Measurements from ENCODE around the gene GALM.

Gene GALM

DNA sequence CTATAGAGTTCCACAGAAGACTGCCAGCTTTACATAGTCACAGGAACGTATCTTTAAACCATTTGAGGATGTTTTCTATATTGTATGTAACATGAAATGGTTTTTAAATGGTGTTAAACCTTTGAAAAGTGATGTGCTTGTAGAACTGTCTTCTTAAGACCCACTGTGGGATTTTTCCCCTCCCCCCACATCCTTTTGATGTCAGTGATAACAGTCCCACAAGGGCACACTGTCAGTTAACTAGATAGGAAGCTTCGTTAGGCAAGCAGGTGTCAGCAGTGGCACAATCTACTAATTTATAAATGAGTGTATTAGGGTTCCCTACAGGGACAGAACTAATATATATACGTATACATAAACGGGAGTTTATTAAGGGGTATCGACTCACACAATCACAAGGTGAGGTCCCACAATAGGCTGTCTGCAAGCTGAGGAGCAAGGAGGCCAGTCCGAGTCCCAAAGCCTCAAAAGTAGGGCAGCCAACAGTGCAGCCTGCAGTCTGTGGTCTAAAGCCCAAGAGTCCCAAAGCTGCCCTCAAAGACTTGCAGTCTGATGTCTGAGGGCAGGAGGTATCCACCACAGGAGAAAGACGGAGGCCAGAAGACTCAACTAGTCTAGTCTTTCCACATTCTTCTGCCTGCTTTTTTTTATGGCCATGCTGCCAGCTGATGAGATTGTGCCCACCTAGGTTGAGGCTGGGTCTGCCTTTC lies 39.4 kb upstream of the GALM start:
- Histone ChIP-seq H3K27me3 (ENCODE audit: control insufficient read depth, low read length) (peaks cover 47% of the 10 kb centered on the region), H3K27ac (ENCODE audit: low read depth, low read length) (no peak overlapping the region), H3K4me1 (ENCODE audit: control insufficient read depth, low read length) (peaks cover 15% of the 10 kb centered on the region), H3F3A (ENCODE audit: control insufficient read depth, insufficient read depth) (peaks cover 6% of the 10 kb centered on the region; the same call in 1 of the 2 replicates), H3K9me3 (ENCODE audit: control insufficient read depth, insufficient read depth, low read length) (no peaks in the 10 kb centered on the region), H3K4me2 (ENCODE audit: low read length) (no peak overlapping the region), H3K79me2 (ENCODE audit: control insufficient read depth, low read length) (no peaks in the 10 kb centered on the region), H4K20me1 (ENCODE audit: control insufficient read depth, insufficient read depth, low read depth, low read length) (no peaks in the 10 kb centered on the region), H3K9me2 (replicated peaks; ENCODE audit: control insufficient read depth, low read length) (no peaks in the 10 kb centered on the region), H3K36me3 (ENCODE audit: control insufficient read depth, low read length) (no peaks in the 10 kb centered on the region), H3K4me3 (ENCODE audit: low read length) (no peak overlapping the region)
- TF ChIP-seq, protein P1, sequence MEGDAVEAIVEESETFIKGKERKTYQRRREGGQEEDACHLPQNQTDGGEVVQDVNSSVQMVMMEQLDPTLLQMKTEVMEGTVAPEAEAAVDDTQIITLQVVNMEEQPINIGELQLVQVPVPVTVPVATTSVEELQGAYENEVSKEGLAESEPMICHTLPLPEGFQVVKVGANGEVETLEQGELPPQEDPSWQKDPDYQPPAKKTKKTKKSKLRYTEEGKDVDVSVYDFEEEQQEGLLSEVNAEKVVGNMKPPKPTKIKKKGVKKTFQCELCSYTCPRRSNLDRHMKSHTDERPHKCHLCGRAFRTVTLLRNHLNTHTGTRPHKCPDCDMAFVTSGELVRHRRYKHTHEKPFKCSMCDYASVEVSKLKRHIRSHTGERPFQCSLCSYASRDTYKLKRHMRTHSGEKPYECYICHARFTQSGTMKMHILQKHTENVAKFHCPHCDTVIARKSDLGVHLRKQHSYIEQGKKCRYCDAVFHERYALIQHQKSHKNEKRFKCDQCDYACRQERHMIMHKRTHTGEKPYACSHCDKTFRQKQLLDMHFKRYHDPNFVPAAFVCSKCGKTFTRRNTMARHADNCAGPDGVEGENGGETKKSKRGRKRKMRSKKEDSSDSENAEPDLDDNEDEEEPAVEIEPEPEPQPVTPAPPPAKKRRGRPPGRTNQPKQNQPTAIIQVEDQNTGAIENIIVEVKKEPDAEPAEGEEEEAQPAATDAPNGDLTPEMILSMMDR (IDR thresholded peaks at IDR 0.05; ENCODE audit: low read depth, low read length, poor library complexity, severe bottlenecking): no peak

DNA sequence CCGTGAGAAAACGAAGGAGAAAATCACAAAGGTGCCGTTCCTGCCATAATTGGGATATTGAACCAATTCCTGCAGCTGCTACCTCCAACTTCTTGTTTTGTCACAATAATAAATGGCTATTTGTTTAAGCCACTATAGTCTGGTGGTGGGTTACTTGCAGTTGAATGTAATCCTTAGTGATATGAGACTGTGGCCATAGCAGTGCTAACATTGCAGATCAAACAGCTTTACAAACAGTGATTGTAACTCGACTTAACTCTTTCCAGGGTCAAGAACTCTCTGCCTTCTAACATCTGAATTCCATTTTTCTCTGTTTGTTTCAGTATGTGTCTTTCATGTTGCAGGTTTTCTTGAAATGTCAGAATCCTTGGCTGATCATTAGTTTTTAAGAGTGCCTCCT lies 38.5 kb upstream of the GALM start:
- Histone ChIP-seq H3K27ac (ENCODE audit: low read depth, low read length) (no peak overlapping the region), H3K4me3 (ENCODE audit: low read length) (no peak overlapping the region), H3K4me1 (ENCODE audit: control insufficient read depth, low read length) (peaks cover 7% of the 10 kb centered on the region), H3K9me3 (ENCODE audit: control insufficient read depth, insufficient read depth, low read length) (no peaks in the 10 kb centered on the region), H3K9me2 (replicated peaks; ENCODE audit: control insufficient read depth, low read length) (no peaks in the 10 kb centered on the region), H3K36me3 (ENCODE audit: control insufficient read depth, low read length) (no peaks in the 10 kb centered on the region), H4K20me1 (ENCODE audit: control insufficient read depth, insufficient read depth, low read depth, low read length) (no peaks in the 10 kb centered on the region), H3K4me2 (ENCODE audit: low read length) (no peak overlapping the region), H3F3A (ENCODE audit: control insufficient read depth, insufficient read depth) (peaks cover 2% of the 10 kb centered on the region; the same call in 1 of the 2 replicates), H3K79me2 (ENCODE audit: control insufficient read depth, low read length) (no peaks in the 10 kb centered on the region), H3K27me3 (ENCODE audit: control insufficient read depth, low read length) (peaks cover 47% of the 10 kb centered on the region)
- no peak for TF ChIP-seq EZH2phosphoT487 (IDR thresholded peaks at IDR 0.05; ENCODE audit: borderline replicate concordance, low read length)
- TF ChIP-seq, protein P1 (IDR thresholded peaks at IDR 0.05; ENCODE audit: low read depth, low read length, poor library complexity, severe bottlenecking): no peak

DNA sequence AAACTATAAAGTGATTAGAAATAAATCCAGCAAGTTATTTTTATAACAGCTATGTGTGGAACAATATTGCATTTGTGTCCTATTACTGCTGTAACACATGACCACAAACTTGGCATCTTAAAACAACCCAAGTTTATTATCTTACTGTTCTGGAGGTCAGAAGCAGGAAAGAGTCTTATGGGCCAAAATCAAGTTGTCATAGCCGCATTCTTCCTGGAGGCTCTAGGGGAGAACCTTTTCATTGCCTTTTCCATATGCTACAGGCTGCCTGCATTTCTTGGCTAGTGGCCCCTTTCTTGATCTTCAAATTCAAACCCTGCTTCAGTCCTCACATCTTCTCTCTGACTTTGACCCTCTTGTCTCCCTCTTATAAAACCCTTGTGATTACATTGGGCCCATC lies 36.2 kb upstream of the GALM start:
- no peaks in the 10 kb centered on the region for H4K20me1 ChIP-seq (ENCODE audit: control insufficient read depth, insufficient read depth, low read depth, low read length)
- peaks cover 9% of the 10 kb centered on the region for H3K4me1 ChIP-seq (ENCODE audit: control insufficient read depth, low read length)
- no peaks in the 10 kb centered on the region for H3K9me3 ChIP-seq (ENCODE audit: control insufficient read depth, insufficient read depth, low read length)
- no peaks in the 10 kb centered on the region for H3K9me2 ChIP-seq (replicated peaks; ENCODE audit: control insufficient read depth, low read length)
- no peaks in the 10 kb centered on the region for H3F3A ChIP-seq (ENCODE audit: control insufficient read depth, insufficient read depth)
- H3K79me2 ChIP-seq (ENCODE audit: control insufficient read depth, low read length): no peaks in the 10 kb centered on the region
- TF ChIP-seq EZH2phosphoT487 (IDR thresholded peaks at IDR 0.05; ENCODE audit: borderline replicate concordance, low read length): no peak
- TF ChIP-seq, protein P1 (IDR thresholded peaks at IDR 0.05; ENCODE audit: low read depth, low read length, poor library complexity, severe bottlenecking): no peak
- no peak overlapping the region for H3K27ac ChIP-seq (ENCODE audit: low read depth, low read length)
- H3K27me3 ChIP-seq (ENCODE audit: control insufficient read depth, low read length): peaks cover 45% of the 10 kb centered on the region
- H3K36me3 ChIP-seq (ENCODE audit: control insufficient read depth, low read length): no peaks in the 10 kb centered on the region
- no peak overlapping the region for H3K4me2 ChIP-seq (ENCODE audit: low read length)
- no peak overlapping the region for H3K4me3 ChIP-seq (ENCODE audit: low read length)
